GM19455 (cell line): ENCODE results near the gene ADAM19.
"Not testable (repeated sequence)": the region's sequence is repeated elsewhere in the genome, so short reads cannot be mapped to it uniquely, and the experiment has no call there.

Experiments used
- ATAC-seq: cut with Tn5 transposase; IDR thresholded peaks from one replicate; pipeline ENCODE4 v1.9.1; 2021; ENCODE audit not compliant: unreplicated experiment

The ADAM19 gene

DNA sequence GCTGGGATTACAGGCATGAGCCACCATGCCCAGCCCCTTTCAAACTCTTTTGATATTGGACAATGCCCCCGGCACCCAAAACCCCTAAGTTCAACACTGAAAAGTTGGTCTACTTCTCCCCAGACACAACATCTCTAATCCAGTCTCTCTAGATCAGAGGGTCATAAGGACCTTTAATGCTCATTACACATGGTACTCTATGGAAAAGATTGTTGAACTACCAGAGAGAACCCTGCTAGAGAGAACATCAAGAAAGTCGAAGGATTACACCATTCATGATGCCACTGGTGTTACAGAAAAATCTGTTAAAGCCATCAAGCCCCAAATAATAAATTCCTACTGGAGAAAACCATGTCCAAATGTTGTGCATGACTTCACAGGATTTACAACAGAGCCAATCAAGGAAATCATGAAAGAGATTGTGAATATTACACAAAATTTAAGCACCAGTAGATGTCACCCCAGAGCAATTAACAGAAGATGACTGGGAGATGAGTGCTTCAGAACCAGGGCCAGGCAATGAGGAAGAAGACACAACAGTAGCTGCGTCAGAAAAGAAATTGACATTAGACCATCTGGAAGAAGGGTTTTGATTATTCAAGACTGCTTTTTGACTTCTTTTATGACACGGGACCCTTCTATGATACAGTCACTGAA lies 143.9 kb downstream of the ADAM19 start:
- no peak for ATAC-seq

DNA sequence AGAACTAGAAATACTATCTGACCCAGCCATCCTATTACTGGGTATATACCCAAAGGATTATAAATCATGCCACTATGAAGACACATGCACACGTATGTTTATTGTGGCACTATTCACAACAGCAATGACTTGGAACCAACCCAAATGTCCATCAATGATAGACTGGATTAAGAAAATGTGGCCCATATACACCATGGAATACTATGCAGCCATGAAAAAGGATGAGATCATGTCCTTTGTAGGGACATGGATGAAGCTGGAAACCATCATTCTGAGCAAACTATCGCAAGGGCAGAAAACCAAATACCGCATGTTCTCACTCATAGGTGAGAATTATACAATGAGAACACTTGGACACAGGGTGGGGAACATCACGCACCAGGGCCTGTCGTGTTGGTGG lies 145.7 kb downstream of the ADAM19 start:
- ATAC-seq, result not testable (repeated sequence)
